ENCODE data around the gene LCE1F. TPM values are rescaled to one million over a fixed set of nuclear protein-coding genes. Genes with fewer than 3 reads are reported as not detected.

LCE1F gene
- total RNA-seq, 4 donors from 2014 or later: 34.2 to 121 (median 64.6) TPM

GRCh38 chr1:152752225-152752624 is 22.7 kb upstream of the LCE1F start:
- H3K4me3 ChIP-seq (ENCODE audit: low read depth, poor library complexity, severe bottlenecking): no peak overlapping the region
- intact Hi-C loops (cut with DNase I; ENCODE audit: low total_unique reads): no loop called here
- no peak for DNase-seq (ENCODE audit: low spot score in 2 of 2)
- 33 to 50% methylated on average over 1 of the region's 1 CpG for WGBS, 2 donors
- TF ChIP-seq POLR2A (IDR thresholded peaks at IDR 0.05): no peak
- no peak for TF ChIP-seq CTCF (IDR thresholded peaks at IDR 0.05)

GRCh38 chr1:152753586-152753985 is 21.4 kb upstream of the LCE1F start:
- intact Hi-C loops (cut with DNase I; ENCODE audit: low total_unique reads): no loop called here
- no peak for DNase-seq (ENCODE audit: low spot score in 2 of 2)
- no peak overlapping the region for H3K4me3 ChIP-seq (ENCODE audit: low read depth, poor library complexity, severe bottlenecking)
- 32 to 56% methylated on average over 1 of the region's 1 CpG for WGBS, 2 donors
- no peak for TF ChIP-seq CTCF (IDR thresholded peaks at IDR 0.05)
- TF ChIP-seq POLR2A (IDR thresholded peaks at IDR 0.05): no peak

- TF ChIP-seq CTCF (IDR thresholded peaks at IDR 0.05): no peak
- no peak for TF ChIP-seq POLR2A (IDR thresholded peaks at IDR 0.05)
Observed at GRCh38 chr1:152756872-152757271, 18.1 kb upstream of the LCE1F start.

DNA sequence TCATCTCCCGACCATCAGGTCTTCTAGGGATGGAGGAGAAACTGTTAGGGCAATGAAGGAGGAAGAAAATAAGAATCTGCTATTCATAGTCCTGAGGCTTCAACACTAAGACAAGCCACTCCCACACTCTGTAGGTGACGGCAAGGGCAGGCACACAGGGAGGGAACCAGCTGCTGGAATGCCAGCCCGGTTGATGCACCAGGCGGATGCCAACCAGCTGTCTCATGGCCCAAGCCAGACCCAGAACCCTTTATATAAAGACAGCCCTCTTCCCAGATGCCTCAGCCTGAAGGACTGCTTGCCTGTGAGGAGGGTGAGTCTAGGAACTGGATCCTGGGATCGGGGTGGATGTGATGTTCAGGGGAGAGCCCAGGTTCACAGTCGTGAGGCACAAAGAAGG is 17.2 kb upstream of the LCE1F start, which contains the start of gene KPRP:
Gene KPRP, plus strand, starts transcription at position 279 of the 400 bp plus-strand sequence. CDS start 1,564 bp downstream, outside the sequence.
- intact Hi-C loops (cut with DNase I; ENCODE audit: low total_unique reads): no loop called here
- TF ChIP-seq POLR2A (IDR thresholded peaks at IDR 0.05): no peak
- no peak for TF ChIP-seq CTCF (IDR thresholded peaks at IDR 0.05)
- WGBS, 2 donors: 49 to 59% methylated on average over 6 of the region's 6 CpGs
- H3K4me3 ChIP-seq (ENCODE audit: low read depth, poor library complexity, severe bottlenecking): no peak within 1 kb of the TSS
- DNase-seq (ENCODE audit: low spot score in 2 of 2): no peak

More at GRCh38 chr1:152756872-152757271, 18.1 kb upstream of the LCE1F start:
- 67 to 80% methylated on average over 2 of the region's 2 CpGs for WGBS, 2 donors
- no peak overlapping the region for H3K4me3 ChIP-seq (ENCODE audit: low read depth, poor library complexity, severe bottlenecking)
- intact Hi-C loops (cut with DNase I; ENCODE audit: low total_unique reads): no loop called here
- DNase-seq (ENCODE audit: low spot score in 2 of 2): no peak

DNA sequence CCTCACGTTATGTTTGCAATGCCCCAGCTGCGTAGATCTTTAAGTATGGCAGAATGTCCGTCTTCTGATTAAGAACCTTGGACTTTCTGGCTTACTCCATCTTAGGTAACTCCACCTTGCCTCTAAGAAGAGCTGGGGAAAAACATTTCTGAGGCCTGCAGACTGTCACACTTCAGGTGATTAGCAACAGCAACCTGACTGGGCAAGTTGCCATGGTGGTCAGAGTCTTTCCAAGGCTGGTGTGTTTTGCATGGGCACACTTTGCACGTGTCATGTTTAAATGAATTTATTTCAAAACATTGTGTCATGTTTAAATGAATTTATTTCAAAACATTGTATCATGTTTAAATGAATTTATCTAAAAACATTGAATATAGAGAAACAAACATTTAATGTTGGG is 16.3 kb upstream of the LCE1F start:
- 73 to 85% methylated on average over 4 of the region's 4 CpGs for WGBS, 2 donors
- TF ChIP-seq POLR2A (IDR thresholded peaks at IDR 0.05) (no peak), CTCF (IDR thresholded peaks at IDR 0.05) (no peak)
- no peak for DNase-seq (ENCODE audit: low spot score in 2 of 2)
- H3K4me3 ChIP-seq (ENCODE audit: low read depth, poor library complexity, severe bottlenecking): no peak overlapping the region
- intact Hi-C loops (cut with DNase I; ENCODE audit: low total_unique reads): no loop called here
